Osteoblast (primary cell): ENCODE measurements around the gene SLC4A11. TPM values are rescaled to one million over a fixed set of nuclear protein-coding genes. Genes with fewer than 3 reads are reported as not detected.

Experiments
- DNase-seq: peaks from one replicate; pipeline ENCODE4 v3.0.0; 2011; ENCODE audit warnings: low spot score, mixed read lengths; ENCODE audit not compliant: insufficient read length; ENCODE audit errors: missing footprints
- H2AFZ ChIP-seq: 2 replicates; pipeline ENCODE4 v1.6.0; 2011; ENCODE audit warnings: mild to moderate bottlenecking, low read length
- H3K27ac ChIP-seq: 2 replicates; pipeline ENCODE4 v1.5.1; 2011; ENCODE audit warnings: mild to moderate bottlenecking, low read depth, low read length, moderate library complexity
- H3K27me3 ChIP-seq: 2 replicates; pipeline ENCODE4 v1.6.0; 2012; ENCODE audit warnings: mild to moderate bottlenecking, control low read depth, inconsistent platforms, low read length, moderate library complexity; ENCODE audit not compliant: insufficient read depth
- H3K36me3 ChIP-seq: 2 replicates; pipeline ENCODE4 v1.5.1; 2011; ENCODE audit warnings: mild to moderate bottlenecking, low read length, control low read depth, moderate library complexity; ENCODE audit not compliant: insufficient read depth
- H3K4me1 ChIP-seq: 2 replicates; pipeline ENCODE4 v1.5.1; 2011; ENCODE audit warnings: mild to moderate bottlenecking, low read length, control low read depth, moderate library complexity; ENCODE audit not compliant: insufficient read depth
- H3K4me2 ChIP-seq: 2 replicates; pipeline ENCODE4 v1.6.0; 2011; ENCODE audit warnings: mild to moderate bottlenecking, low read length; ENCODE audit not compliant: insufficient read depth
- H3K4me3 ChIP-seq: fragments of 200-600 bp; sonication (generic); 3 replicates; pipeline ENCODE4 v1.5.1; 2012; ENCODE audit warnings: mild to moderate bottlenecking, low read length, inconsistent platforms; ENCODE audit not compliant: insufficient read depth
- H3K79me2 ChIP-seq: 2 replicates; pipeline ENCODE4 v1.6.0; 2012; ENCODE audit warnings: mild to moderate bottlenecking, low read length, control low read depth, inconsistent platforms; ENCODE audit not compliant: insufficient read depth
- H3K9me3 ChIP-seq: 2 replicates; pipeline ENCODE4 v1.5.1; 2011; ENCODE audit warnings: low read depth, low read length, control low read depth
- H4K20me1 ChIP-seq: 2 replicates; pipeline ENCODE4 v1.6.0; 2012; ENCODE audit warnings: mild to moderate bottlenecking, low read length, control low read depth; ENCODE audit not compliant: insufficient read depth
- total RNA-seq: library from RNA; depleted of rRNA; stranded (reverse); fragments of >200 nt; gene quantifications from 2 replicates; pipeline ENCODE4 v1.2.3, GENCODE V29; 2012
- TF ChIP-seq, protein P1 (sequence below): IDR thresholded peaks from 2 replicates; pipeline ENCODE4 v1.5.1; 2011; ENCODE audit warnings: mild to moderate bottlenecking, low read depth, low read length, moderate library complexity; ENCODE audit errors: extremely low read depth

The SLC4A11 gene
- total RNA-seq, 1 donor: under 0.01 TPM

DNA sequence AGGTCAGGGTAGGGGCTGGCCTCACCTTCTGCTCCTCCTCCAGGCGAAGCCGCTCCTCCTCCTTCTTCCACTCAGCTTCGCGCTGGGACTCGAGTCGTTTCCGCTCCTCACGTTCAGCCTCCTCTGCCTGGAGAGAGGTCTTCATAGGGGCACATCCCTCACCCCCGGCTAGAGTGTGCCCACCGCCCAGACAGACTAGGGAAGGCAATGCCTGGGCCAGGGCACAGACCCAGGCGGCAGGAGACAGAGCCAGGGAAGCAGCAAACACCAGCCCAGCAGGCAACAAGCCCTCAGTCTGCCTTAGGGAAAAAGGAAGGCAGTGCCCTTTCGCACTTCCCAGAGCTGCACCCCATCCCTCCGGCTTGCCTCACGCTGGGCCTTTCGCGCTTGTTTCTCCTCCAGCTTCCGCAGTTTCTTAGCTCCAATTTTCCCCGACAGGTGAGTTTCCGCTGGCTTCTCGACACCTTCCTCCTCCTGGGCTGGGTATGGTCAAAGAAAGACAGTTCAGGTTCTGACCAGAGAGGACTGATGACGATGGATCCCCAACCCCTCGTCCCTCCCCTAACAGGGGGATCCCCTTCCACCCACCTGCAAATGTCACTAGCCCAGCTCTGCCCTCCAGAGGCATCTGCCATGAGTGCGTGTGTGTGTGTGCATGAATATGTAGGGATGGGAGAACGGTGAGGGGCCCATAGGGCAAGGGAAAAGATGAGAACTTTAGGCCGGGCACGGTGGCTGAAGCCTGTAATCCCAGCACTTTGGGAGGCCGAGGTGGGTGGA lies 38.8 kb downstream of the SLC4A11 start:
- H3K27ac ChIP-seq: no peak overlapping the region
- H3K79me2 ChIP-seq: peaks cover 25% of the 10 kb centered on the region
- peaks cover 6% of the 10 kb centered on the region for H3K4me1 ChIP-seq
- peak; percentile 52 for DNase-seq
- H2AFZ ChIP-seq: no peak overlapping the region
- H3K4me3 ChIP-seq: no peak overlapping the region
- peaks cover 39% of the 10 kb centered on the region for H3K36me3 ChIP-seq
- no peak overlapping the region for H3K4me2 ChIP-seq
- H3K9me3 ChIP-seq: no peaks in the 10 kb centered on the region
- no peaks in the 10 kb centered on the region for H4K20me1 ChIP-seq
- TF ChIP-seq, protein P1, sequence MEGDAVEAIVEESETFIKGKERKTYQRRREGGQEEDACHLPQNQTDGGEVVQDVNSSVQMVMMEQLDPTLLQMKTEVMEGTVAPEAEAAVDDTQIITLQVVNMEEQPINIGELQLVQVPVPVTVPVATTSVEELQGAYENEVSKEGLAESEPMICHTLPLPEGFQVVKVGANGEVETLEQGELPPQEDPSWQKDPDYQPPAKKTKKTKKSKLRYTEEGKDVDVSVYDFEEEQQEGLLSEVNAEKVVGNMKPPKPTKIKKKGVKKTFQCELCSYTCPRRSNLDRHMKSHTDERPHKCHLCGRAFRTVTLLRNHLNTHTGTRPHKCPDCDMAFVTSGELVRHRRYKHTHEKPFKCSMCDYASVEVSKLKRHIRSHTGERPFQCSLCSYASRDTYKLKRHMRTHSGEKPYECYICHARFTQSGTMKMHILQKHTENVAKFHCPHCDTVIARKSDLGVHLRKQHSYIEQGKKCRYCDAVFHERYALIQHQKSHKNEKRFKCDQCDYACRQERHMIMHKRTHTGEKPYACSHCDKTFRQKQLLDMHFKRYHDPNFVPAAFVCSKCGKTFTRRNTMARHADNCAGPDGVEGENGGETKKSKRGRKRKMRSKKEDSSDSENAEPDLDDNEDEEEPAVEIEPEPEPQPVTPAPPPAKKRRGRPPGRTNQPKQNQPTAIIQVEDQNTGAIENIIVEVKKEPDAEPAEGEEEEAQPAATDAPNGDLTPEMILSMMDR: no peak
- no peaks in the 10 kb centered on the region for H3K27me3 ChIP-seq

DNA sequence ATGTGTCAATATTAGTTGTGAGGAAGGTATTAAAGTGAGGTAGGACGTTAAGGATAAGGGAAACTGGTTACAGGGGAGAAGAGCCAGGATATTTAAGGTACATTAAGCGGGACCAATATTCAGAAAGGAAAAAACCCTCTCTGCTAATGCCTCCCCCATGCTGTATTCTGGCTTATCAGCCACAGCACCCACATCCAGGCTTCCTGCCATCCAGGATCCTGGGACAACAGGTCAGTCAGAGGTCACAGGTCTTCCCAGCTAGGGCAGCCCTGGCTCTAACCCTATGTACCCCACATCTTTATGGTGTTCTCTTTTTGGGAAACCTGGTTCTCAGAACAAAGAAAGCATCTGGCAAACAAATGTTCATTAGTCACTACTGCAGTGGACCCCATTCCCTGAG lies 39.8 kb downstream of the SLC4A11 start:
- Histone ChIP-seq H3K9me3 (no peaks in the 10 kb centered on the region), H3K36me3 (peaks cover 49% of the 10 kb centered on the region), H2AFZ (no peak overlapping the region), H3K27ac (no peak overlapping the region), H3K27me3 (no peaks in the 10 kb centered on the region), H4K20me1 (no peaks in the 10 kb centered on the region), H3K4me3 (no peak overlapping the region), H3K4me2 (no peak overlapping the region), H3K4me1 (peaks cover 6% of the 10 kb centered on the region), H3K79me2 (peaks cover 23% of the 10 kb centered on the region)
- TF ChIP-seq, protein P1: no peak
- no peak for DNase-seq

GRCh38 chr20:3195590-3196237 lies 43.3 kb downstream of the SLC4A11 start:
- no peaks in the 10 kb centered on the region for H3K4me1 ChIP-seq
- peaks cover 73% of the 10 kb centered on the region for H3K36me3 ChIP-seq
- TF ChIP-seq, protein P1: no peak
- H3K4me2 ChIP-seq: no peak overlapping the region
- no peak overlapping the region for H3K4me3 ChIP-seq
- DNase-seq: peak; percentile 58
- H3K27ac ChIP-seq: no peak overlapping the region
- H3K79me2 ChIP-seq: no peaks in the 10 kb centered on the region
- no peaks in the 10 kb centered on the region for H3K27me3 ChIP-seq
- no peak overlapping the region for H2AFZ ChIP-seq
- no peaks in the 10 kb centered on the region for H3K9me3 ChIP-seq
- H4K20me1 ChIP-seq: no peaks in the 10 kb centered on the region

DNA sequence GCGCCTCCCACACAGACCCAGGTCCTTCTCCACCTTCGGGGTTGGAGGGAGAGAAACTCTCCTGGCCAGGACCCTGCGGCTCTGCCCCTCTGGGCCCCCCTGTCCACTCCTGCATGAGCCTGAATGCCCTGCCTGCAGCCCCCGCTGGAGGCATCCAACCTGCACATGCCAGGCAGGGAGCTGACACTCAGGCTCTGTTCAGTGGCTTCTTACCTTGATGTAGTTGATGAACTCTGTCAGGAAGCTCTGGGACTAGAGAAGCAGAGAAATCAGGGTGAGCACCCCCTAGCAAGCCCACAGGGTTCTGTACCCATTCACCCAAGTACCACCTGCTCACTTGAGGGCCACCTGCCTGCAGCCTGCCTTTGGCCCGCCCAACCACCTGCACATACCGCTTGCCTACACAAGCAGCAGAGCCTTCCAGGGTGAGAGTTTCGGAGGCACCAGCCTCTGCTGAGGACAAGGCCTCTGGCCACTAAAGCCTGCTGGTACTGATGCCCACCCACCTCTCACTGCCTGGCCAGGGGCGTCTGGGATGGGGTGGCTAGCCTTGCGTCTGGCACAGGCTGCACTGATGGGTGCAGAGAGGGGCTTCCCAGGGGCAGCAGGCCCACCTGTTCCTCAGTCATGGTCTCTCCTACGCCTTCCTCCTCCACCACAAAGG lies 44.2 kb downstream of the SLC4A11 start:
- Histone ChIP-seq H3K9me3 (no peaks in the 10 kb centered on the region), H2AFZ (no peak overlapping the region), H3K27me3 (no peaks in the 10 kb centered on the region), H3K79me2 (no peaks in the 10 kb centered on the region), H3K27ac (no peak overlapping the region), H3K4me1 (no peaks in the 10 kb centered on the region), H3K4me2 (no peak overlapping the region), H3K4me3 (no peak overlapping the region), H4K20me1 (no peaks in the 10 kb centered on the region), H3K36me3 (peaks cover 74% of the 10 kb centered on the region)
- TF ChIP-seq, protein P1: no peak
- peak; percentile 44 for DNase-seq
